Activated CD4-positive, alpha-beta memory T cell treated with anti-CD3 and anti-CD28 coated beads, Interleukin-2, amount 10 ng/mL, durations not matched to agents 7 days and 5 days (primary cell): ENCODE results near the gene CDH4. TPM values are rescaled to one million over a fixed set of nuclear protein-coding genes. Genes with fewer than 3 reads are reported as not detected.

Source experiments
- CTCF ChIA-PET: fragments of 350-600 bp; sonication (Branson Sonifier 250); formaldehyde crosslinking; loops from one replicate; lab custom pipeline; 2021; ENCODE audit warnings: antibody characterized with exemption, inconsistent platforms; lab: Charles Lee
- POLR2A ChIA-PET: fragments of 350-600 bp; sonication (Branson Sonifier 250); formaldehyde crosslinking; loops from one replicate; lab custom pipeline; 2021; ENCODE audit warnings: antibody characterized with exemption; lab: Charles Lee
- DNase-seq: peaks from one replicate; pipeline ENCODE4 v3.0.0-alpha.2; 2020
- H3K27ac Mint-ChIP-seq: one replicate; pipeline ENCODE4 v1.8.0; 2021; ENCODE audit warnings: mild to moderate bottlenecking, mixed read lengths
- H3K27me3 Mint-ChIP-seq: one replicate; pipeline ENCODE4 v1.8.0; 2021; ENCODE audit warnings: mixed read lengths
- H3K36me3 Mint-ChIP-seq: one replicate; pipeline ENCODE4 v1.8.0; 2021; ENCODE audit warnings: low read depth, mixed read lengths
- H3K4me1 Mint-ChIP-seq: one replicate; pipeline ENCODE4 v1.8.0; 2021; ENCODE audit warnings: mixed read lengths
- H3K4me3 Mint-ChIP-seq: one replicate; pipeline ENCODE4 v1.8.0; 2021; ENCODE audit warnings: mild to moderate bottlenecking, mixed read lengths
- H3K9me3 Mint-ChIP-seq: one replicate; pipeline ENCODE4 v1.8.0; 2021; ENCODE audit warnings: mixed read lengths
- total RNA-seq, 2 experiments: library from RNA; stranded (reverse); gene quantifications; one replicate each; pipeline ENCODE4 v1.2.3, GENCODE V29; 2021

CDH4 gene
- total RNA-seq, 2 experiments from 2014 or later = 0.15 to 0.20 TPM

DNA sequence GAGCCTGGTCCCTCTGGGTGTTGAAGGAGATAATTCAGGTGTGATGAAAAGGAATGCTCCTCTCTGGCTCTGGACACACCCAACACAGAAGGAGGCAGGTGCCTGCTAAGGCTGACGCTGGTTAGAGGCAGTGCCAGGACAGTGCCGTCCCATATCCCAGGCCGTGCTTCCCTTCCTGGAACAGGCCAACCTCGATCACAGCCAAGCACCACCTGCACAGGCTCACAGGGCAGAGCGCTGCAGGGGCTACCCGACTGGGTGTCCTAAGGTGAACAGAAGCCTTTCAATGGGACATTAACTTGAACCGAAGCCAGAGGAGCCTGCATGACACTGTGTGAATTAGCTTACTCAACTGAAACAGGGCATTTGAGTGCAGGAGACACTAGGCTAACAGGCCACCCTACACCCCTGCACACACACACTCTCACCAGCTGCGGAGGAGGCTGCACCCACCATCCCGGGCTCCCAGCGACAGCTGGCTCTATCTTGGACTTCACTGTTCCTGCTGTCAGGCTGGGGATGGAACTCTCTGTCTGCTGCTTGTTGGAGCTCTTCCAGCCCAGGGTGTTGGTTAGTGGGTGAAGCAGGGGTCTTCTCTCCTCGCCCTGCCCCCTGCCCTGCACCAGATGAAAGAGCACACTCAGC is 466.4 kb downstream of the CDH4 start:
- Mint-ChIP-seq H3K36me3 (peaks cover 2% of the 10 kb centered on the region), H3K27me3 (no peaks in the 10 kb centered on the region), H3K4me1 (peaks cover 12% of the 10 kb centered on the region), H3K4me3 (peak overlapping the region; percentile 76), H3K9me3 (peaks cover 3% of the 10 kb centered on the region), H3K27ac (peak overlapping the region; percentile 90)
- POLR2A ChIA-PET = no interaction called here
- no peak for DNase-seq
- CTCF ChIA-PET = no interaction called here

DNA sequence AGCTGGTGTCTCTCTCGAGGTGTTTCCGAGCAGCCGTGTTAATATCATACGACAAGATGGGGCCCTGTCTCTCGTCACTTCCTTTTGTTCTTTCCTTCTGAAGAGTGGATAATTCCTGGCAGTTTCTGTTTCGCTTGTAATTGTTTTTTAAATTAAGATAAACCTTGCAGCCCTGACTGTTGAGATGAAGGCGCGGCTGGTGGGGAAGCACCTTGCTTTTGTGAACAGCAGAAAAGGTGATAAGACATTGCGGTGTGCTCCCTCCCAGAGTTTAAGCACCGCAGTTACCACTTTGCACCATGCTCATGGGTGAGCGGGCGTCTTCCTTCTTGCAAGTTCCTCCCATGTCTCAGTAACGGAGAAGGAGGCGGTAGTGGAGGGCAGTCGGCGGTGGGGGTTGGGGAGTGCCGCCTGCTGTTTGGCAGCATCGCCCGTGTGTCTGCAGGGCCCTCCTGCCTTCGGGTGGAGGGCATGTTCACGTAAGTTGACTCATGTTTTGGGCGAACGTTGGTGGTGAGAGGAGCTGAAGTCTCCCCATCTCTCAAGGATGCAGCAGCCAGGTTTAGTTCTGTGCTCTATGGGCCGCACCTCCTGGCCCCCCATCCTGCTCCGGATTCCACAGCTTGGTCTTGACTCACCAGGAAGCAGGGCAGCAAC is 467.8 kb downstream of the CDH4 start:
- DNase-seq = peak; percentile 62
- ChIA-PET CTCF (interaction anchor here (0.9 kb wide), 1 partner anchor 84 kb away, joined by 3 read pairs; no protein-coding TSS in a partner anchor), POLR2A (no interaction called here)
- peaks cover 2% of the 10 kb centered on the region for H3K36me3 Mint-ChIP-seq
- peak overlapping the region; percentile 90 for H3K27ac Mint-ChIP-seq
- peak overlapping the region; percentile 76 for H3K4me3 Mint-ChIP-seq
- peaks cover 3% of the 10 kb centered on the region for H3K9me3 Mint-ChIP-seq
- H3K27me3 Mint-ChIP-seq = no peaks in the 10 kb centered on the region
- peaks cover 12% of the 10 kb centered on the region for H3K4me1 Mint-ChIP-seq

DNA sequence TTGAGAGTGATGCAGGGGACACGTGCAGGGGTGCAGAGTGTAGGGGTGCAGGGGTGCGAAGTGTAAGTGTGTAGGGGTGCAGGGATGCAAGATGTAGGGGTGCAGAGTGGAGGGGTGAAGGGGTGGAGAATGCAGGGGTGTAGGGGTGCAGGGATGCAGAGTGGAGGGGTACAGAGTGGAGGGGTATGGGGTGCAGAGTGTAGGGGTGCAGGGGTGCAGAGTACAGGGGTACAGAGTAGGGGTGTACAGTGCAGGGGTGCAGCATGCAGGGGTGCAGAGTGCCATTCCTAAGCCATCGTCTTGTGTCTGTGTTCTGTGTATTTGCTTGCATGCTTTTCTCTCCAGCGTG is 468.3 kb downstream of the CDH4 start:
- ChIA-PET CTCF (no interaction called here), POLR2A (no interaction called here)
- no peak overlapping the region for H3K27ac Mint-ChIP-seq
- H3K4me1 Mint-ChIP-seq = peaks cover 12% of the 10 kb centered on the region
- H3K9me3 Mint-ChIP-seq = no peaks in the 10 kb centered on the region
- H3K36me3 Mint-ChIP-seq = peaks cover 2% of the 10 kb centered on the region
- peak overlapping the region; percentile 76 for H3K4me3 Mint-ChIP-seq
- H3K27me3 Mint-ChIP-seq = no peaks in the 10 kb centered on the region
- no peak for DNase-seq

DNA sequence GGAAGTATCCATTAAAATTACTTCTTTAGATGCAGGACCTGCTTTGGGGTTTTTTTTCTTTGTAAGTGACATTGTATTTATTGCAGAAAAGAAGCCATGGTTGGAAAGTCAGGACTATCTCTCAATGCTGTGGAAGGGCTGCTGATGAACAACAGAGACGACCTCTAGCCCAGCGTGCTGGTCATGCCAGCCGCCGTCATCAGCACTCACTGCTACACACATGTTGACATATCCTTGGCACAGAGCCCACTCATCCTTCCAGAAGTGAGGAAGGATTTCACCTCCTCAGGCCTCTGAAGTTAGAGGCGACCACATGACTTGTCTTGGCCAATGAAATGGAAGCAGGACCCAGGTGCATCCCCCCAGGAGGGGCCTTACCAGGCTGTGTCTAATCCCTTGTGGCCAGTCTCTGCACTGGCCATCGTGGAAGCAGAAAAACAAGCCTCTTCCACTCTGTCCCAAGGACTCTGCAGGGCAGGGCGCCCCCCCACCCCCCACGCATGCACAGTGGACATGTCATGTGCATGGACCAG is 470.2 kb downstream of the CDH4 start:
- Mint-ChIP-seq H3K4me1 (peaks cover 12% of the 10 kb centered on the region), H3K27me3 (no peaks in the 10 kb centered on the region), H3K27ac (no peak overlapping the region), H3K9me3 (no peaks in the 10 kb centered on the region), H3K4me3 (no peak overlapping the region), H3K36me3 (peaks cover 2% of the 10 kb centered on the region)
- ChIA-PET POLR2A (no interaction called here), CTCF (no interaction called here)
- no peak for DNase-seq

DNA sequence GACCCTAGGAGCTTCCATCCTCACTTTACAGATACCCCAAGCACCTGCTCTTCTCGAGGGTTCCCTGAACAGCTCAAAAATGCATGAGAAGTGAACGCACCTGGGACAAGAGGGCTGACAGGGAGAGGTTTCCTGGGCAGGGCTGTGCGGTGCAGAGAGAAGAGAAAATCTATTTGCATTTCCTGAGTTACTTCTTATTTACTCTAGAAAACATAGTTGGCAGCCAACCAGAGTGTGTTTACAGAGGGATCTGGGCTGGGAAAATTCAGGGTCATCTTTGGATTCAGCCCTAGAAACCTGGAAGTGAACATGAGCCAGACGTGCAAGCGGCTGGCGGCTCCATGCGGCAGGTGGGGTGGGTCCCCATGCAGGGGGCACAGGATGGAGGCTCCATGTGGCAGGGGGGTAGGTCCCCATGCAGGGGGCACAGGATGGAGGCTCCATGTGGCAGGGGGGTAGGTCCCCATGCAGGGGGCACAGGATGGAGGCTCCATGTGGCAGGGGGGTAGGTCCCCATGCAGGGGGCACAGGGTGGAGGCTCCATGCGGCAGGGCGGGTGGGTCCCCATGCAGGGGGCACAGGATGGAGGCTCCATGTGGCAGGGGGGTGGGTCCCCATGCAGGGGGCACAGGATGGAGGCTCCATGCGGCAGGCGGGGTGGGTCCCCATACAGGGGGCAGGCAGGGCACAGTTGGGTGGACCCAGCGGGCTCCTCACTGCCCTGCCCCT is 471.6 kb downstream of the CDH4 start:
- Mint-ChIP-seq H3K4me1 (peaks cover 12% of the 10 kb centered on the region), H3K36me3 (peaks cover 2% of the 10 kb centered on the region), H3K9me3 (no peaks in the 10 kb centered on the region), H3K4me3 (no peak overlapping the region), H3K27ac (no peak overlapping the region), H3K27me3 (no peaks in the 10 kb centered on the region)
- no peak for DNase-seq
- ChIA-PET POLR2A (no interaction called here), CTCF (no interaction called here)

DNA sequence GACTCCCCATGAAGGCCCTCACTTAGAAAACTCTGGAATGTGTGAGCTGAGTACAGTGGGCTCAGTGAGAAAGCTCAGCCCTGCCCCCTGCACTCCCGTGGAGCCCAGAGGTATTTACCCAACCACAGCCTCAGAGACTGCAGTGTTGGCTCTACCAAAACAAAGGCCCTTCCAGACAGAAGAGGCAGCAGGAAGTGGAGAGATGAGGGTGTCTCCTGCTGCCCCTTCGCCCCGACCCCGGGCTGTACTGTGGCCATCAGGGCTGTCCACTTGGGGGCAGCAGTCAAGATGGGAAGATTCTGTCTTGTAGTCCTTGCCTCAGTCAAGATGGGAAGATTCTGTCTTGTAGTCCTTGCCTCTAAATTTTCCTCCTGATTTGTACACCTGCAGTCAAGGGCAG is 472.3 kb downstream of the CDH4 start:
- Mint-ChIP-seq H3K4me1 (peaks cover 8% of the 10 kb centered on the region), H3K27me3 (no peaks in the 10 kb centered on the region), H3K4me3 (no peak overlapping the region), H3K27ac (no peak overlapping the region), H3K9me3 (no peaks in the 10 kb centered on the region), H3K36me3 (no peaks in the 10 kb centered on the region)
- POLR2A ChIA-PET = no interaction called here
- DNase-seq = no peak
- CTCF ChIA-PET = no interaction called here

DNA sequence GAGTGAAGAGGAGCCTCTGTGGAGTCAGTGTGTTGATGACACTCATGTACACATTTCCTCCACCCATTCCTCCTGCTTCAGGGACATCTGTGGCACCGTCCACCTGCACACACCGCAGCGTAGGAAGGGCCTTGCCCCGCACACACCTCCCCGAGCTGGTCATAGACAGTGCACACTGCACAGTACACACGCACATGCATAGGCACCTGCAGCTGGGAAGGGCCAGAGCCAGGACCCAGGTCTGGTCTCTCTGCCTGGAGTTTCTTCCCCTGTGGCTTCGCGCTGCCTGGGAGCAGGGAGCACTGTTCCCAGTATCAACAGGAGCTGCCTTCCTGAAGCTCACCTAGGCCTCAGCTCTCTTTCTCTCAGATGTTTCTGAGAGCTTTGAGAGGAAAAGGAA is 473.1 kb downstream of the CDH4 start:
- CTCF ChIA-PET = no interaction called here

DNA sequence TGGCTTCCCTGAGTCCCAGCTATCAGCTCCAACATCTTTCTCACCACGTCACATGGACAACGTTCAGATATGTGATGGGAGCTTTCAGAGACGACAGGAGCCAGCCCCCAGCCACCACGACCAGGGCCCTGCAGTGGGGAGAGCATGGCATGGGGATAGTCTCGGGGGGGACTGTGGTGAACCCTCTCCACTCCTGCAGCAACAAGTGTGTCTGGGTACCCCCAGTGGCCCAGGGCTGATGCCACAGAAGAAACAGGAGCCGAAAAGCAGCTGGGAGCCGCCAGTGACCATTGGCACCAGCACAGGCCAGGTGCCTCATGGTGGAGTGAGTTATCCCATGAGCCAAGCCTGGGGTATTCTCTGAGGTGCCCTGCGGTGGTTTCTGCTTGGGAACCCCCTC is 473.9 kb downstream of the CDH4 start:
- Mint-ChIP-seq H3K27me3 (no peaks in the 10 kb centered on the region), H3K27ac (no peak overlapping the region), H3K36me3 (no peaks in the 10 kb centered on the region), H3K4me3 (no peak overlapping the region), H3K4me1 (no peaks in the 10 kb centered on the region), H3K9me3 (no peaks in the 10 kb centered on the region)
- ChIA-PET CTCF (no interaction called here), POLR2A (no interaction called here)
- DNase-seq = no peak

More for the DNA sequence above, 473.1 kb downstream of the CDH4 start:
- POLR2A ChIA-PET = no interaction called here
- Mint-ChIP-seq H3K4me1 (peaks cover under 1% of the 10 kb centered on the region), H3K27me3 (no peaks in the 10 kb centered on the region), H3K27ac (no peak overlapping the region), H3K36me3 (no peaks in the 10 kb centered on the region), H3K4me3 (no peak overlapping the region), H3K9me3 (no peaks in the 10 kb centered on the region)
- no peak for DNase-seq

DNA sequence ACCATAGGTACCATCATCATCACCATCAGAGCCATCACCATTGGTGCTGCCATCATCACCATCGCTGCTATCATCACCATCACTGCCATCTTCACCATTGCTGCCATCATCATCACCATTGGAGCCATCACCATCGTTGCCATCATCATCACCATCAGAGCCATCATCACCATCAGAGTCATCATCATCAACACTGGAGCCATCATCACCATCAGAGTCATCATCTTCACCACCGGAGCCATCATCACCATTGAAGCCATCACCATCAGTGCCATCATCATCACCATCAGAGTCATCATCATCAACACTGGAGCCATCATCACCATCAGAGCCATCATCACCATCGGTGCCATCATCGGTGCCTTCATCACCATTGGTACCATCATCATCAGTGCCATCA is 474.9 kb downstream of the CDH4 start:
- H3K4me3 Mint-ChIP-seq = no peak overlapping the region
- DNase-seq = no peak
- H3K4me1 Mint-ChIP-seq = no peaks in the 10 kb centered on the region
- ChIA-PET POLR2A (no interaction called here), CTCF (no interaction called here)
- H3K36me3 Mint-ChIP-seq = no peaks in the 10 kb centered on the region
- H3K27ac Mint-ChIP-seq = no peak overlapping the region
- H3K27me3 Mint-ChIP-seq = no peaks in the 10 kb centered on the region
- H3K9me3 Mint-ChIP-seq = no peaks in the 10 kb centered on the region

DNA sequence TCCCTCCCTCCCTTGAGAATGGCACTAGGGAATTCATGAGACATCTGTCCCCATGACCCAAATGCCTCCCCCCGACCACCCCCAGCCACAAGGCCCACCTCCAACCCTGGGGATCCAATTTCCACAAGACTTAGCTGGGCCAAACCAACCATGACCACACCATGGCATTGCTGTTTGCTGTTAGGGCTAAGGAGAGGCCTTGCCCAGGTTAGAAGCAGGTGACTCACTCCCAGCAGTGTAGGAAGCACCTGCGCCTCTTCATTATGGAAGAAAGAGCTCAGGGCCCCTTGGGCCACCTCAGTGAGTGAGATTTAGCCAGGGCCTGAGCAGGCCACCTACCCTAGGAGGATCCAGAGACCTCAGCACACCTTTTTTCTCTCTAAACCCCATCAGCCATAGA is 475.7 kb downstream of the CDH4 start:
- Mint-ChIP-seq H3K4me3 (no peak overlapping the region), H3K27me3 (no peaks in the 10 kb centered on the region), H3K27ac (no peak overlapping the region), H3K4me1 (no peaks in the 10 kb centered on the region), H3K9me3 (no peaks in the 10 kb centered on the region), H3K36me3 (no peaks in the 10 kb centered on the region)
- no peak for DNase-seq
- ChIA-PET CTCF (no interaction called here), POLR2A (no interaction called here)

DNA sequence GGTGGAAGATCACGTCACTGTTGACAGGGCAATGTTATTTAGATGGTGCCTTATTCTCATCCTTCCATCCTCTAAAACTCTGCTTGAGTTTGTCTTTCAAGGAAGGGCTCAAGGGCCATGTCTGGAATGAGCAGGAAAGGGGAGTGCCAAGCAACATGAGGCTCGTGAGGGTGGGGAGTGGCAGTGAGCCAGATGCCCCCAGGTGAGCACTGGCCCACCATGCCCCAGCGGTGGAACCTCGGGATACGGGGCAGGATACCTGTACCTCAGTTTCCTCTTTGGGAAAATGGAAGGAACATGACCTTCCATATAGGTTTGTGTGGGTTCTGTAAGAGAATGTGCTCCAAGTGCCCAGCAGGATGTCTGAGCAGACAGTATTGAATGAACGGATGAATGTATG is 476.3 kb downstream of the CDH4 start:
- no peak for DNase-seq
- Mint-ChIP-seq H3K36me3 (no peaks in the 10 kb centered on the region), H3K4me1 (no peaks in the 10 kb centered on the region), H3K27ac (no peak overlapping the region), H3K9me3 (no peaks in the 10 kb centered on the region), H3K27me3 (no peaks in the 10 kb centered on the region), H3K4me3 (no peak overlapping the region)
- POLR2A ChIA-PET = no interaction called here
- CTCF ChIA-PET = no interaction called here

DNA sequence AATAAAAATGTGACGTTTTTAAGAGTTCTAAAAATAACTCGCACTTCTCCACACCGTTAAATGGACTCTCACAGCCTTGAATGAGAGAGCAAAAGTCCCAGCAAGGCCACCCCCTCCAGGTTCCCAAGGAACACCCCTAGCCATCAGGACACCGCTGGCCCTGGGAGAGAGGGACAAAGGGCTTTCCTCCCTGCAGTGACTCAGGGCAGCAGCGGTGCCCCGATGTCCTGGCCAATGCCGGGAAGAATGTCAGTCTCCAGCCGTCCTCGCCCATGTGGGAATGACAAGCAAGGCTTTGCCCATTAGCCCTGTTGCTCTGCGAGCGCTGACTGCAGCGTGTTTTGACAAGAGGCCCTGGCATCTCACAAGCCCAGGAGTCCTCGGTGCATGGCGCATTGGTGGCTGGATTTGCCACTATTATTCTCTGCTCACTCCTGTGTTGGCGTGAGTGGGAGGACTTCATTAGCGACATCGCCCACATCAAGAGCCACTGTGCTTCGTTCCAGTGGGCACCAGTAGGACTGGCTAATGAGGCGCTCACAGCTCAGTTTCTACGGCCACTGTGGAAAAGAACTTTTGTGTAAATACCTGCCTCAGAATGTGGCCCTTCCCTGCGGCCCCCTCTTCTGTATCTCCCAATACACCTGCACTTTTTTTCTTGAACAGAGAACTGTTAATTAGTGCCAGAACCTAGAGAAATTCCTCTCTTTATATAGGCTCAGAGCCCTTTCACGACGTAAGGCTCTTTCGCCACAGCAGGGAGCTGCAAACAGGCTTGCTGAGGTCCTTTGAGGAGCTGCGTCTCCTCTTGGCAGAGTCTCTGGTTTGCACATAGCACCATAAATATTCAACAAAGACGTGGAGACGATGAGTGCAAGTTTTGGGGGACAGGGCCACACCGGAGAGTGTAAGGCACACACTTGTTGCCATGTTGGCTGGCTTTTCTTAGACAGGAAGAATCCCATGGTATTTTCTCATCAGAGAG is 477.0 kb downstream of the CDH4 start:
- Mint-ChIP-seq H3K9me3 (no peaks in the 10 kb centered on the region), H3K4me3 (no peak overlapping the region), H3K27ac (no peak overlapping the region), H3K36me3 (no peaks in the 10 kb centered on the region), H3K27me3 (no peaks in the 10 kb centered on the region), H3K4me1 (no peaks in the 10 kb centered on the region)
- DNase-seq = no peak
- POLR2A ChIA-PET = no interaction called here
- CTCF ChIA-PET = no interaction called here
